Activated naive CD8-positive, alpha-beta T cell treated with anti-CD3 and anti-CD28 coated beads for 36 hours (primary cell): ENCODE results near the gene PRSS50. TPM values are rescaled to one million over a fixed set of nuclear protein-coding genes. Genes with fewer than 3 reads are reported as not detected.
A peak's percentile ranks its signal among the peaks of the same experiment; 100 is the strongest.
"Not testable (repeated sequence)": the region's sequence is repeated elsewhere in the genome, so short reads cannot be mapped to it uniquely, and the experiment has no call there.

Experiments
- DNase-seq: peaks from one replicate; pipeline ENCODE4 v3.0.0; 2021
- H3K27ac Mint-ChIP-seq: one replicate; pipeline ENCODE4 v1.8.0; 2022; ENCODE audit warnings: mild to moderate bottlenecking, moderate library complexity, mixed read lengths
- H3K27me3 Mint-ChIP-seq: one replicate; pipeline ENCODE4 v1.8.0; 2022; ENCODE audit warnings: mild to moderate bottlenecking, mixed read lengths
- H3K36me3 Mint-ChIP-seq: one replicate; pipeline ENCODE4 v1.8.0; 2021; ENCODE audit warnings: mild to moderate bottlenecking, mixed read lengths
- H3K4me1 Mint-ChIP-seq: one replicate; pipeline ENCODE4 v1.8.0; 2021; ENCODE audit warnings: mixed read lengths
- H3K4me3 Mint-ChIP-seq: one replicate; pipeline ENCODE4 v1.8.0; 2022; ENCODE audit warnings: mild to moderate bottlenecking, moderate library complexity, mixed read lengths
- H3K9me3 Mint-ChIP-seq: one replicate; pipeline ENCODE4 v1.8.0; 2022; ENCODE audit warnings: mixed read lengths
- total RNA-seq, 2 experiments: library from RNA; stranded (reverse); gene quantifications; one replicate each; pipeline ENCODE4 v1.2.3, GENCODE V29; 2021

The PRSS50 gene
- total RNA-seq, 2 experiments from 2014 or later: not detected

- Mint-ChIP-seq H3K27ac (no peak overlapping the region), H3K9me3 (no peaks in the 10 kb centered on the region), H3K4me3 (no peak overlapping the region), H3K36me3 (no peaks in the 10 kb centered on the region), H3K27me3 (peaks cover 2% of the 10 kb centered on the region), H3K4me1 (no peaks in the 10 kb centered on the region)
- no peak for DNase-seq
These were observed 10.7 kb downstream of the PRSS50 start for GRCh38 chr3:46706771-46707582.

GRCh38 chr3:46705751-46706552 lies 11.7 kb downstream of the PRSS50 start:
- H3K27ac Mint-ChIP-seq: no peak overlapping the region
- H3K27me3 Mint-ChIP-seq: peaks cover 8% of the 10 kb centered on the region
- DNase-seq: no peak
- H3K4me1 Mint-ChIP-seq: peaks cover 2% of the 10 kb centered on the region
- H3K4me3 Mint-ChIP-seq: no peak overlapping the region
- no peaks in the 10 kb centered on the region for H3K36me3 Mint-ChIP-seq
- H3K9me3 Mint-ChIP-seq: no peaks in the 10 kb centered on the region

GRCh38 chr3:46705022-46705530 lies 12.6 kb downstream of the PRSS50 start:
- peak; percentile 54 for DNase-seq
- Mint-ChIP-seq H3K27me3 (peaks cover 8% of the 10 kb centered on the region), H3K4me1 (peaks cover 2% of the 10 kb centered on the region), H3K4me3 (no peak overlapping the region), H3K9me3 (no peaks in the 10 kb centered on the region), H3K36me3 (no peaks in the 10 kb centered on the region), H3K27ac (no peak overlapping the region)

- not testable (repeated sequence) for DNase-seq, H3K27ac Mint-ChIP-seq, H3K4me1 Mint-ChIP-seq, H3K36me3 Mint-ChIP-seq, H3K27me3 Mint-ChIP-seq, H3K4me3 Mint-ChIP-seq, H3K9me3 Mint-ChIP-seq
These were observed 13.3 kb downstream of the PRSS50 start for GRCh38 chr3:46704346-46704745.

- Mint-ChIP-seq H3K9me3 (no peaks in the 10 kb centered on the region), H3K4me1 (peaks cover 2% of the 10 kb centered on the region), H3K4me3 (no peak overlapping the region), H3K36me3 (no peaks in the 10 kb centered on the region), H3K27me3 (peaks cover 8% of the 10 kb centered on the region), H3K27ac (no peak overlapping the region)
- DNase-seq: no peak
These were observed 14.6 kb downstream of the PRSS50 start for GRCh38 chr3:46703013-46703520.

- Mint-ChIP-seq H3K4me1 (peaks cover 2% of the 10 kb centered on the region), H3K9me3 (no peaks in the 10 kb centered on the region), H3K36me3 (no peaks in the 10 kb centered on the region), H3K4me3 (no peak overlapping the region), H3K27ac (no peak overlapping the region), H3K27me3 (peaks cover 8% of the 10 kb centered on the region)
- DNase-seq: no peak
These were observed 15.2 kb downstream of the PRSS50 start for GRCh38 chr3:46702246-46703012.

GRCh38 chr3:46701181-46701939 lies 16.3 kb downstream of the PRSS50 start, which contains the start of gene TMIE:
TMIE (plus strand) TSS chr3:46701392; CDS start chr3:46701488, 96 bp downstream.
- Mint-ChIP-seq H3K27me3 (peaks cover 8% of the 10 kb centered on the region), H3K4me3 (no peak within 1 kb of the TSS), H3K4me1 (peaks cover 2% of the 10 kb centered on the region), H3K27ac (no peak within 1 kb of the TSS), H3K36me3 (no peaks in the 10 kb centered on the region), H3K9me3 (no peaks in the 10 kb centered on the region)
- DNase-seq: no peak

GRCh38 chr3:46700772-46701171 lies 16.9 kb downstream of the PRSS50 start:
- no peaks in the 10 kb centered on the region for H3K36me3 Mint-ChIP-seq
- H3K9me3 Mint-ChIP-seq: no peaks in the 10 kb centered on the region
- peaks cover 8% of the 10 kb centered on the region for H3K27me3 Mint-ChIP-seq
- H3K27ac Mint-ChIP-seq: no peak overlapping the region
- H3K4me3 Mint-ChIP-seq: no peak overlapping the region
- H3K4me1 Mint-ChIP-seq: peaks cover 5% of the 10 kb centered on the region
- DNase-seq: no peak

GRCh38 chr3:46699676-46700523 lies 17.8 kb downstream of the PRSS50 start:
- Mint-ChIP-seq H3K9me3 (no peaks in the 10 kb centered on the region), H3K27me3 (peaks cover 8% of the 10 kb centered on the region), H3K27ac (no peak overlapping the region), H3K36me3 (no peaks in the 10 kb centered on the region), H3K4me1 (peaks cover 13% of the 10 kb centered on the region), H3K4me3 (no peak overlapping the region)
- no peak for DNase-seq

GRCh38 chr3:46695962-46696894 lies 21.4 kb downstream of the PRSS50 start:
- Mint-ChIP-seq H3K27me3 (peaks cover 4% of the 10 kb centered on the region), H3K4me3 (no peak overlapping the region), H3K27ac (no peak overlapping the region), H3K36me3 (no peaks in the 10 kb centered on the region), H3K9me3 (no peaks in the 10 kb centered on the region), H3K4me1 (peaks cover 27% of the 10 kb centered on the region)
- no peak for DNase-seq

- H3K9me3 Mint-ChIP-seq: no peaks in the 10 kb centered on the region
These were observed 22.3 kb downstream of the PRSS50 start for GRCh38 chr3:46695177-46695961.

GRCh38 chr3:46694520-46694919 lies 23.1 kb downstream of the PRSS50 start:
- H3K36me3 Mint-ChIP-seq: no peaks in the 10 kb centered on the region
- H3K4me3 Mint-ChIP-seq: peak overlapping the region; percentile 51
- no peak for DNase-seq
- H3K4me1 Mint-ChIP-seq: peaks cover 29% of the 10 kb centered on the region
- H3K9me3 Mint-ChIP-seq: no peaks in the 10 kb centered on the region
- peaks cover 4% of the 10 kb centered on the region for H3K27me3 Mint-ChIP-seq
- no peak overlapping the region for H3K27ac Mint-ChIP-seq

More at GRCh38 chr3:46695177-46695961, 22.3 kb downstream of the PRSS50 start:
- Mint-ChIP-seq H3K27me3 (peaks cover 4% of the 10 kb centered on the region), H3K27ac (peak overlapping the region; percentile 76), H3K36me3 (no peaks in the 10 kb centered on the region), H3K4me1 (peaks cover 29% of the 10 kb centered on the region), H3K4me3 (no peak overlapping the region)
- peak; percentile 33 for DNase-seq
